ENCODE data around the gene CTCF. TPM values are rescaled to one million over a fixed set of nuclear protein-coding genes. Genes with fewer than 3 reads are reported as not detected.

The CTCF gene
- total RNA-seq, 1 donor from 2014 or later: 61.4 TPM

GRCh38 chr16:67663151-67663876, 101.0 kb downstream of the CTCF start:
- no peak overlapping the region for H3K27ac Mint-ChIP-seq
- H3K27me3 Mint-ChIP-seq (ENCODE audit: low read depth): no peaks in the 10 kb centered on the region
- DNase-seq (ENCODE audit: low spot score in 2 of 2, unreplicated experiment in 2 of 2): no peak
- H3K4me3 Mint-ChIP-seq: no peak overlapping the region
- no peaks in the 10 kb centered on the region for H3K9me3 Mint-ChIP-seq
- peaks cover 2% of the 10 kb centered on the region for H3K36me3 Mint-ChIP-seq
- no peak for TF ChIP-seq CTCF (IDR thresholded peaks at IDR 0.05; ENCODE audit: unreplicated experiment)
- peaks cover 20% of the 10 kb centered on the region for H3K4me1 Mint-ChIP-seq

GRCh38 chr16:67663877-67664222, 101.5 kb downstream of the CTCF start:
- H3K9me3 Mint-ChIP-seq: no peaks in the 10 kb centered on the region
- no peak for TF ChIP-seq CTCF (IDR thresholded peaks at IDR 0.05; ENCODE audit: unreplicated experiment)
- DNase-seq (ENCODE audit: low spot score in 2 of 2, unreplicated experiment in 2 of 2): no peak
- no peaks in the 10 kb centered on the region for H3K27me3 Mint-ChIP-seq (ENCODE audit: low read depth)
- peaks cover 18% of the 10 kb centered on the region for H3K4me1 Mint-ChIP-seq
- H3K27ac Mint-ChIP-seq: no peak overlapping the region
- H3K36me3 Mint-ChIP-seq: peaks cover 2% of the 10 kb centered on the region
- no peak overlapping the region for H3K4me3 Mint-ChIP-seq

- Mint-ChIP-seq H3K4me1 (peaks cover 14% of the 10 kb centered on the region), H3K27me3 (ENCODE audit: low read depth) (no peaks in the 10 kb centered on the region), H3K9me3 (no peaks in the 10 kb centered on the region), H3K36me3 (peaks cover 2% of the 10 kb centered on the region), H3K4me3 (no peak overlapping the region), H3K27ac (no peak overlapping the region)
- no peak for TF ChIP-seq CTCF (IDR thresholded peaks at IDR 0.05; ENCODE audit: unreplicated experiment)
- no peak for DNase-seq (ENCODE audit: low spot score in 2 of 2, unreplicated experiment in 2 of 2)
Observed at GRCh38 chr16:67664258-67664657, 101.9 kb downstream of the CTCF start.

GRCh38 chr16:67664871-67665270, 102.5 kb downstream of the CTCF start:
- DNase-seq (ENCODE audit: low spot score in 2 of 2, unreplicated experiment in 2 of 2): no peak
- Mint-ChIP-seq H3K36me3 (peaks cover 2% of the 10 kb centered on the region), H3K27me3 (ENCODE audit: low read depth) (no peaks in the 10 kb centered on the region), H3K4me1 (peaks cover 9% of the 10 kb centered on the region), H3K9me3 (no peaks in the 10 kb centered on the region), H3K4me3 (peak overlapping the region; percentile 24), H3K27ac (no peak overlapping the region)
- no peak for TF ChIP-seq CTCF (IDR thresholded peaks at IDR 0.05; ENCODE audit: unreplicated experiment)

- Mint-ChIP-seq H3K27me3 (ENCODE audit: low read depth) (no peaks in the 10 kb centered on the region), H3K27ac (no peak overlapping the region), H3K9me3 (no peaks in the 10 kb centered on the region), H3K4me3 (peak overlapping the region; percentile 70), H3K4me1 (peaks cover 9% of the 10 kb centered on the region), H3K36me3 (peaks cover 2% of the 10 kb centered on the region)
- no peak for TF ChIP-seq CTCF (IDR thresholded peaks at IDR 0.05; ENCODE audit: unreplicated experiment)
- no peak for DNase-seq (ENCODE audit: low spot score in 2 of 2, unreplicated experiment in 2 of 2)
Observed at GRCh38 chr16:67665598-67665997, 103.3 kb downstream of the CTCF start.
